A673 (cell line): ENCODE results near the gene STXBP5L. TPM values are rescaled to one million over a fixed set of nuclear protein-coding genes. Genes with fewer than 3 reads are reported as not detected.

ENCODE experiments used
- BruUV-seq: library from RNA; stranded (reverse); fragments of 400-500 nt; replicated peaks from 2 replicates; lab custom pipeline; 2021; lab: Mats Ljungman, UMichigan
- CTCF ChIA-PET: fragments of 300-600 bp; sonication (Branson Sonifier 250); formaldehyde crosslinking; loops from one replicate; lab custom pipeline; 2022; ENCODE audit warnings: antibody characterized with exemption; lab: Charles Lee
- POLR2A ChIA-PET: fragments of 300-600 bp; sonication (Branson Sonifier 250); formaldehyde crosslinking; loops from one replicate; lab custom pipeline; 2022; ENCODE audit warnings: antibody characterized with exemption; ENCODE audit not compliant: low non-redundant PET; lab: Charles Lee
- DNase-seq: peaks from one replicate; pipeline ENCODE4 v3.0.0-alpha.2; 2015; ENCODE audit warnings: low spot score
- H3K27ac ChIP-seq: fragments of 200-600 bp; sonication (generic); 2 replicates; pipeline ENCODE4 v1.5.1; 2016; ENCODE audit warnings: mixed run types, low read depth, mild to moderate bottlenecking, mixed read lengths, antibody characterized with exemption, low read length; ENCODE audit not compliant: poor library complexity, severe bottlenecking
- H3K27me3 ChIP-seq: fragments of 200-600 bp; sonication (generic); replicated peaks from 2 replicates; pipeline ENCODE4 v1.6.1; 2017; ENCODE audit warnings: mixed run types, low read depth, mild to moderate bottlenecking, mixed read lengths, antibody characterized with exemption, low read length; ENCODE audit not compliant: insufficient read depth, poor library complexity
- H3K36me3 ChIP-seq: fragments of 200-600 bp; sonication (generic); 2 replicates; pipeline ENCODE4 v1.6.1; 2016; ENCODE audit warnings: mixed run types, mild to moderate bottlenecking, mixed read lengths, antibody characterized with exemption, low read length; ENCODE audit not compliant: insufficient read depth, poor library complexity, severe bottlenecking
- H3K4me1 ChIP-seq: fragments of 200-600 bp; sonication (generic); 2 replicates; pipeline ENCODE4 v1.6.1; 2017; ENCODE audit warnings: mixed run types, mild to moderate bottlenecking, mixed read lengths, antibody characterized with exemption, low read length; ENCODE audit not compliant: insufficient read depth, poor library complexity, severe bottlenecking
- H3K4me3 ChIP-seq: fragments of 200-600 bp; sonication (generic); 2 replicates; pipeline ENCODE4 v1.5.1; 2016; ENCODE audit warnings: low read depth, mixed run types, mild to moderate bottlenecking, mixed read lengths, low read length; ENCODE audit not compliant: poor library complexity, severe bottlenecking
- H3K9me3 ChIP-seq: fragments of 200-600 bp; sonication (generic); 2 replicates; pipeline ENCODE4 v1.6.1; 2016; ENCODE audit warnings: mixed run types, low read depth, mild to moderate bottlenecking, mixed read lengths, antibody characterized with exemption, low read length; ENCODE audit not compliant: poor library complexity, severe bottlenecking
- EZH2 ChIP-seq: fragments of 200-600 bp; sonication (generic); IDR thresholded peaks from 2 replicates; pipeline ENCODE4 v1.6.1; 2017; ENCODE audit warnings: borderline replicate concordance, low read depth, mild to moderate bottlenecking, mixed read lengths, antibody characterized with exemption, low read length; ENCODE audit not compliant: poor library complexity, severe bottlenecking
- intact Hi-C: fragments of 100-400 bp; cut with micrococcal nuclease; formaldehyde crosslinking; loops from one replicate; pipeline ENCODE4 v1.10.0; 2022; ENCODE audit not compliant: unreplicated experiment
- total RNA-seq: library from RNA; stranded (reverse); gene quantifications from 2 replicates; pipeline ENCODE4 v1.2.3, GENCODE V29; 2021
- TF ChIP-seq, protein P1 (sequence below): fragments of 300-800, 200-600 bp; sonication (generic); conservative IDR thresholded peaks from 2 replicates; pipeline ENCODE4 v1.5.1; 2017; ENCODE audit warnings: low read depth, mild to moderate bottlenecking, antibody characterized with exemption, low read length, moderate library complexity, mixed read lengths

Gene STXBP5L
- total RNA-seq, 1 experiment from 2014 or later: not detected

DNA sequence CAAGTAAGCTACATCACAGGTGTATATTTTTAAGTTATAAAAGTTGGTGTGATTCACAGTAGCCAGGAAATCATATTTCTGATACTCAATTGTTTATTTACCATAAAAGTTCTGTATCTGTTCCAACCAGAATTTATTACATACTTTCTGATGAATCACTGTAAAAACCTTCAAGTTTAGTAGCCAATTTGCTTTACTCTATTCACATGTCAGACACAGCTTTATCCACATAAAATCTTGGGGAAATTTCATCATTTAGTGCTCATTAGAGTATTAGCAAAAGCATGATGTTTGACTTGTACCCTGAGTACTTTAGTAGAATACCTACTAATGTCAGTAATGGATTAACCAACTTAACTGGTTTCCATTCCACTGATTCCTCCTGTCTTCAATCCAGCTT lies 388.0 kb downstream of the STXBP5L start:
- no peak overlapping the region for H3K27ac ChIP-seq
- no peaks in the 10 kb centered on the region for H3K4me1 ChIP-seq
- POLR2A ChIA-PET: no interaction called here
- no peak for DNase-seq
- intact Hi-C loops: no loop called here
- H3K27me3 ChIP-seq: peaks cover 7% of the 10 kb centered on the region
- CTCF ChIA-PET: no interaction called here
- H3K36me3 ChIP-seq: no peaks in the 10 kb centered on the region
- H3K4me3 ChIP-seq: no peak overlapping the region
- no peaks in the 10 kb centered on the region for H3K9me3 ChIP-seq
- TF ChIP-seq, protein P1, sequence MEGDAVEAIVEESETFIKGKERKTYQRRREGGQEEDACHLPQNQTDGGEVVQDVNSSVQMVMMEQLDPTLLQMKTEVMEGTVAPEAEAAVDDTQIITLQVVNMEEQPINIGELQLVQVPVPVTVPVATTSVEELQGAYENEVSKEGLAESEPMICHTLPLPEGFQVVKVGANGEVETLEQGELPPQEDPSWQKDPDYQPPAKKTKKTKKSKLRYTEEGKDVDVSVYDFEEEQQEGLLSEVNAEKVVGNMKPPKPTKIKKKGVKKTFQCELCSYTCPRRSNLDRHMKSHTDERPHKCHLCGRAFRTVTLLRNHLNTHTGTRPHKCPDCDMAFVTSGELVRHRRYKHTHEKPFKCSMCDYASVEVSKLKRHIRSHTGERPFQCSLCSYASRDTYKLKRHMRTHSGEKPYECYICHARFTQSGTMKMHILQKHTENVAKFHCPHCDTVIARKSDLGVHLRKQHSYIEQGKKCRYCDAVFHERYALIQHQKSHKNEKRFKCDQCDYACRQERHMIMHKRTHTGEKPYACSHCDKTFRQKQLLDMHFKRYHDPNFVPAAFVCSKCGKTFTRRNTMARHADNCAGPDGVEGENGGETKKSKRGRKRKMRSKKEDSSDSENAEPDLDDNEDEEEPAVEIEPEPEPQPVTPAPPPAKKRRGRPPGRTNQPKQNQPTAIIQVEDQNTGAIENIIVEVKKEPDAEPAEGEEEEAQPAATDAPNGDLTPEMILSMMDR: no peak
- no peak for TF ChIP-seq EZH2
- BruUV-seq: no TSS peak

DNA sequence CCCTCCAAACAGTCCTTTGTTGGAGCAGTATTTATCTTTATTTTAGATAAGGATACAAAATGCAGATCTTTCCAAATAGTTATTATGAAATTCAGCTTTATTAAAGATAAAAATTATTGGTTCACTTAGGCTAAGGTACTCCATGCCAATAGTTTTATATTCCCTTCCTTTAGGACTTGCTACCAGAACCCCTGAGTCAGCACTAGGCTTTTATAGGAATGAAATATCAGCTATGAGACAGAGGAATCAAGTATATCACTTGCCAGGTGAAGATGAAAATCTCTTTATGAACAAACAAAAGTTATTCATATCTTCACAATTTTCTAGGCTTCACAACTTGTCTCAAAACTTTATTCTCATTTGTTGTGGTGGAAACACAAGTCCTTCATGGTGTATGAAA lies 416.3 kb downstream of the STXBP5L start:
- no peaks in the 10 kb centered on the region for H3K4me1 ChIP-seq
- POLR2A ChIA-PET: no interaction called here
- H3K27me3 ChIP-seq: peaks cover 4% of the 10 kb centered on the region
- intact Hi-C loops: no loop called here
- no peaks in the 10 kb centered on the region for H3K36me3 ChIP-seq
- BruUV-seq: no TSS peak
- DNase-seq: no peak
- no peak overlapping the region for H3K4me3 ChIP-seq
- CTCF ChIA-PET: no interaction called here
- no peak overlapping the region for H3K27ac ChIP-seq
- no peak for TF ChIP-seq EZH2
- TF ChIP-seq, protein P1: no peak
- H3K9me3 ChIP-seq: no peaks in the 10 kb centered on the region

DNA sequence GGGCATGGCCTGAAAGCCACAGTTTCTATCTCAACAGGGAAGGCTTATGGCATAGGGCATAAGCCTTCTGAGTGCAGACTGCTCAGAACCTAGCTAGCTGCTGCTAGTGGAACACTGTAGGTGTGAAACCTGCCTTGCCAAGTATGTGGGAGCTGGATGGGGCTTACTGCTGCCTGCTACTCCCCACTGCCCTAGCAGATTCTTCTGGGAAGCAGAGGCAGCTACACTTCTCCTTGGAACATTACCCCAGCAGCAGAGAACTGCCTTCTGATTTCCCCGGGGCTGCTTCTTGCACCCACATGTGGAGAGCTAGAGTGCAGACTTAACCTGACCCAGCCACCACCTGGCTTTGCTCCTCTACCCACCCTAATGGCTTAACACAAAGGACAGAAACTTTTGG lies 422.1 kb downstream of the STXBP5L start:
- H3K4me3 ChIP-seq: no peak overlapping the region
- CTCF ChIA-PET: no interaction called here

More for the DNA sequence above, 422.1 kb downstream of the STXBP5L start:
- H3K27ac ChIP-seq: no peak overlapping the region
- no peaks in the 10 kb centered on the region for H3K4me1 ChIP-seq
- DNase-seq: no peak
- no peak for TF ChIP-seq EZH2
- TF ChIP-seq, protein P1: no peak
- intact Hi-C loops: no loop called here
- POLR2A ChIA-PET: no interaction called here
- BruUV-seq: no TSS peak
- no peaks in the 10 kb centered on the region for H3K36me3 ChIP-seq
- no peaks in the 10 kb centered on the region for H3K9me3 ChIP-seq
- peaks cover under 1% of the 10 kb centered on the region for H3K27me3 ChIP-seq
